HFF-Myc (cell line): ENCODE results near the gene HAAO.

Source experiments
- DNase-seq: peaks from one replicate; pipeline ENCODE4 v3.0.0-alpha.2; 2011; ENCODE audit warnings: low read depth; ENCODE audit errors: extremely low read depth
- H3K4me3 ChIP-seq: replicated peaks from 2 replicates; pipeline ENCODE4 v1.5.1; 2011; ENCODE audit warnings: low read depth, mild to moderate bottlenecking, control low read depth, low read length
- CTCF ChIP-seq: IDR thresholded peaks from 2 replicates; pipeline ENCODE4 v1.5.1; 2012; ENCODE audit warnings: mild to moderate bottlenecking, low read depth, low read length, control low read depth; ENCODE audit errors: missing control alignments

Gene HAAO

GRCh38 chr2:42788478-42788793, 3.9 kb downstream of the HAAO start:
- no peak overlapping the region for H3K4me3 ChIP-seq
- TF ChIP-seq CTCF = no peak
- no peak for DNase-seq

- no peak for DNase-seq
- no peak for TF ChIP-seq CTCF
- H3K4me3 ChIP-seq = no peak overlapping the region
Measured at GRCh38 chr2:42787788-42788477, 4.5 kb downstream of the HAAO start.

- TF ChIP-seq CTCF = no peak
- H3K4me3 ChIP-seq = no peak overlapping the region
- DNase-seq = no peak
Measured at GRCh38 chr2:42787424-42787787, 5.0 kb downstream of the HAAO start.

- DNase-seq = no peak
- TF ChIP-seq CTCF = no peak
- no peak overlapping the region for H3K4me3 ChIP-seq
Measured at GRCh38 chr2:42786561-42787345, 5.6 kb downstream of the HAAO start.

GRCh38 chr2:42784204-42784880, 8.0 kb downstream of the HAAO start:
- H3K4me3 ChIP-seq = no peak overlapping the region
- no peak for DNase-seq
- TF ChIP-seq CTCF = no peak

GRCh38 chr2:42783511-42783910, 8.9 kb downstream of the HAAO start:
- no peak overlapping the region for H3K4me3 ChIP-seq
- DNase-seq = no peak
- no peak for TF ChIP-seq CTCF
